ENCODE measurements around the gene ZNF428. TPM values are rescaled to one million over a fixed set of nuclear protein-coding genes. Genes with fewer than 3 reads are reported as not detected.
A peak's percentile ranks its signal among the peaks of the same experiment; 100 is the strongest.
"Not testable (repeated sequence)": the region's sequence is repeated elsewhere in the genome, so short reads cannot be mapped to it uniquely, and the experiment has no call there.

Gene ZNF428
- total and polyA plus RNA-seq, 4 donors: 66.1 to 305 (median 206) TPM

DNA sequence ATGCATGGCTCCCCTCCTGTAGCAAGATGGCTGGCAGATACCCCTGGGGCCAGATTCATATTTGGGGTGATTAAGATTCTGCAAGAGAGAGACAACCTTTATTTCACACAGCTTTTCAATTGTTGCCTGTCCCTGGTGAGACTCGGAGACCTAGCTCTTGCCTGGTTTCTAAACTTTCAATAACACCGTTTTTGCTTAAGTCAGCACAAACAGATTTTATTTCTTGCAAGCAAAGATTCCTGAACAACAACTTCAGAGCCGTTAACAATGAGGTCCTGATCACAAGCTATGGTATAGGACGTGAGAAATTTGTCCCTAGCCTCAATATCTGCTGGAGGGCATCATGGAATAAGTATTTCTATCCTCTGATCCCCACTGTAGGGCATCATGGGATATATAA is 23.1 kb upstream of the ZNF428 start:
- Histone ChIP-seq H3K4me3 (ENCODE audit: low read depth, low read length) (no peak overlapping the region), H3K4me1 (ENCODE audit: control insufficient read depth, insufficient read depth, low read length) (peaks cover 23% of the 10 kb centered on the region), H3K9me3 (ENCODE audit: control insufficient read depth, insufficient read depth, low read length) (no peaks in the 10 kb centered on the region), H3K36me3 (ENCODE audit: control insufficient read depth, insufficient read depth, low read length) (no peaks in the 10 kb centered on the region), H3K27me3 (ENCODE audit: control insufficient read depth, insufficient read depth, low read length) (no peaks in the 10 kb centered on the region), H3K27ac (ENCODE audit: low read depth, low read length) (no peak overlapping the region)
- DNase-seq (ENCODE audit: low read depth in 4 of 6, low spot score in 6 of 6): no peak
- WGBS (ENCODE audit: insufficient coverage): 80% methylated on average over 1 of the region's 4 CpGs

DNA sequence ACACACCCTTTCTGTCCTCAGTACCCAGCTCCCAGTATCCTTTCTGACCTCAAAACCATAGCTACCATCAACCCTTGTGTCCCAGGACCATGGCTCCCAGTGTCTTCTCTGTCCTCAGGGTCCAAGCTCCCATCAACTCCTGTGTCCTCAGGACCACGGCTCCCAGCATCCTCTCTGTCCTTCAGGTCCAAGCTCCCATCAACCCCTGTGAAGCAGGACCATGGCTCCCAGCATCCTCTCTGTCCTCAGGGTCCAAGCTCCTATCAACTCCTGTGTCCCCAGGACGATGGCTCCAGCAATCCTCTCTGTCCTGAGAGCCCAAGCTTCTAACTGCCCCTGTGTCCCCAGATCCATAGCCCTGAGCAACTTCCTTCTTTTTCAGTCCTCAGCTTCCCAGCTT is 21.9 kb upstream of the ZNF428 start:
- Histone ChIP-seq H3K4me1 (ENCODE audit: control insufficient read depth, insufficient read depth, low read length) (peaks cover 32% of the 10 kb centered on the region), H3K4me3 (ENCODE audit: low read depth, low read length) (no peak overlapping the region), H3K36me3 (ENCODE audit: control insufficient read depth, insufficient read depth, low read length) (peaks cover 1% of the 10 kb centered on the region), H3K9me3 (ENCODE audit: control insufficient read depth, insufficient read depth, low read length) (no peaks in the 10 kb centered on the region), H3K27me3 (ENCODE audit: control insufficient read depth, insufficient read depth, low read length) (no peaks in the 10 kb centered on the region), H3K27ac (ENCODE audit: low read depth, low read length) (no peak overlapping the region)
- WGBS (ENCODE audit: insufficient coverage): 80% methylated on average over 2 of the region's 2 CpGs
- no peak for DNase-seq (ENCODE audit: low read depth in 4 of 6, low spot score in 6 of 6)

DNA sequence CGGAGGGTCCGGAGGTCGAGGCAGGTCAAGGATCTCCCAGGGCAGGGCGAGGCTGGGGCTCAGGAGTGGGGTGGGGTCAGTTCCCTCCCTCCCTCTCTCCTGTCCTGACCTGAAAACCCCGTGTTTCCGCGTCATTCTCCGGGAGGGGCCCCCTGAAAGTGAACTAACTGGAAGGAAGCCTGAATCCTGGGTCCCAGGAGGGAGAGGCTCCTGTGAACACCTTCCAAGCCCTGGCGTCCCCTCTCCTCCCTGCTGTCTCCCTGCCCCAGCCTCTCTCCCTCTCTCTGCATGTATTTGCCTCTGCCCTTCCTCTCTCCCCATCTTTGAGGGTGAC is 21.0 kb upstream of the ZNF428 start:
- H3K36me3 ChIP-seq (ENCODE audit: control insufficient read depth, insufficient read depth, low read length): peaks cover 2% of the 10 kb centered on the region
- H3K27me3 ChIP-seq (ENCODE audit: control insufficient read depth, insufficient read depth, low read length): no peaks in the 10 kb centered on the region
- peak overlapping the region; percentile 64 for H3K27ac ChIP-seq (ENCODE audit: low read depth, low read length)
- H3K4me3 ChIP-seq (ENCODE audit: low read depth, low read length): peak overlapping the region; percentile 64
- peaks cover 41% of the 10 kb centered on the region for H3K4me1 ChIP-seq (ENCODE audit: control insufficient read depth, insufficient read depth, low read length)
- 4% methylated on average over 7 of the region's 9 CpGs for WGBS (ENCODE audit: insufficient coverage)
- no peaks in the 10 kb centered on the region for H3K9me3 ChIP-seq (ENCODE audit: control insufficient read depth, insufficient read depth, low read length)
- DNase-seq (ENCODE audit: low read depth in 4 of 6, low spot score in 6 of 6): no peak

DNA sequence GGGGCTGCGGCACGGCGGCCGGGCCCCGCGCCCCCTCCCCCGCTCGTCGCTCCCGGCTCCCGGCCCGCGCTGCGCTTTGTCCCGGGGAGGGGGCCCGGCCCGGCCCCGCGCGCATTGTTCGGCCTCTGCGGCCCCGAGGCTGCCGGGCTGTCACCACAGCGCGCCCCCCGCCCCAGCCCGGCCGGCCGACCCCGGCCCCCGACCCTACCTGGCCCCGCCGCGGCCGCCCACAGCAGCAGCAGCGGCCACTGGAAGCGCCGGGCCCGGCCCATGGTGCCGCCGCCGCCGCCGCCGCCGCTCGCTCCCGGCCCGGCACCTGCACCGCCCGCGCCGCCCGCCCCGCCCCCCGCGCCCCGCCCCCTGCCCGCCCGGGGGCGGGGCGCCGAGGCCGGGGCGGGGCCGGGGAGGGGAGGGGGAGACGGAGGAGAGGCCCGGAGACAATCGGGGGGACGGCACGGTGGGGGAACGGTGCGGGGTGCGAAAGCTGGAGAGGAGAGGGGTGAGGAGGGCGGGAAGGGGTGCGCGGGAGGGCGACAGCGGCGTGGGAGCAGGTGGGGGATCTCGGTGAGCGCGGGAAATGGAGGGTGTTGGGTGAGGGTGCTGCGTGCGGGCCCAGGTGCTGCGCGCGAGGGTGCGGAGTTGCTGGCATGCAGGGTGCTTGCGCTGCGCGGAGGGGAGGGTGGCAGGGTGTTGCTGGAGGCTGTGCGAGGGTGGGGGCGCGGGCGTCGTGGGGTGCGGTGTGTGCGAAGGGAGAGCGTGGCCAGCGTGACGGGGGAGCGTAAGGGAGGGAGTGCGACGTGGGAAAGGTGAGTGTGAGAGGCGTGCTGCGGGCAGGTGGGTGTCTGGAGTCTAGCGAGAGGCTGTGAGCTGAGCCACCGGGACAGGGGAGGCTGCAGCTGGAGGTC is 20.3 kb upstream of the ZNF428 start, which contains the start of gene CADM4:
TSS of gene CADM4 (minus strand) at position 332 of the 905 bp plus-strand sequence. CDS start at position 272, 60 bp downstream.
- Histone ChIP-seq H3K4me3 (ENCODE audit: low read depth, low read length) (peak within 1 kb of the TSS; percentile 64), H3K27ac (ENCODE audit: low read depth, low read length) (peak within 1 kb of the TSS; percentile 76), H3K9me3 (ENCODE audit: control insufficient read depth, insufficient read depth, low read length) (no peaks in the 10 kb centered on the region), H3K4me1 (ENCODE audit: control insufficient read depth, insufficient read depth, low read length) (peaks cover 47% of the 10 kb centered on the region), H3K27me3 (ENCODE audit: control insufficient read depth, insufficient read depth, low read length) (no peaks in the 10 kb centered on the region), H3K36me3 (ENCODE audit: control insufficient read depth, insufficient read depth, low read length) (peaks cover 2% of the 10 kb centered on the region)
- DNase-seq (ENCODE audit: low read depth in 4 of 6, low spot score in 6 of 6): peak in 3 of 6 donors; percentile 43 to 81 (median 79)
- WGBS (ENCODE audit: insufficient coverage): 0% methylated on average over 109 of the region's 110 CpGs

DNA sequence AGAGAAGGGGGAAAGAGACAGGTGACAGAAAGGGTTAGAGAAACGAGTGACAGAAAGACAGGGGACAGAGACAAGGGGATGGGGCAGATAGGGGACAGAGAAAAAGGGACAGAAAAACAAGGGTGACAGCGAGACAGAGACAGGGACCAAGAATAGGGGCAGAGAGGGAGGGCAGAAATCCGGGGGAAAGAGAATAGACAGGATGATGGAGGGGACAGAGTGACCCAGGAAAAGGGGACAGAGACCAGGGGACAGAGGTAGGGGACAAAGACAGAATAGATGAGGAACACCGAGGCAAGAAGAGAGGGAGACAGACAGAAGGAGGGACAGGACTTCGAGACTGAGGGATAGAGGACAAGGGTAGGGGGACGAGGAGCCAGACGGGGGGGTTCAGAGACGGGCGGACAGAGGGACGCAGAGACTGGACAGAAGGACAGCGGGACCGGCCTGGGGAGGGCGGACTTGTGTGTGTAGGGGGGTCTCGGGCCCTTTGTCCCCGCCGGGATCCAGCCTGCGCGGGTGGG is 19.6 kb upstream of the ZNF428 start:
- Histone ChIP-seq H3K4me3 (ENCODE audit: low read depth, low read length) (peak overlapping the region; percentile 54), H3K36me3 (ENCODE audit: control insufficient read depth, insufficient read depth, low read length) (peaks cover 2% of the 10 kb centered on the region), H3K9me3 (ENCODE audit: control insufficient read depth, insufficient read depth, low read length) (no peaks in the 10 kb centered on the region), H3K27ac (ENCODE audit: low read depth, low read length) (peak overlapping the region; percentile 76), H3K4me1 (ENCODE audit: control insufficient read depth, insufficient read depth, low read length) (peaks cover 54% of the 10 kb centered on the region), H3K27me3 (ENCODE audit: control insufficient read depth, insufficient read depth, low read length) (no peaks in the 10 kb centered on the region)
- WGBS (ENCODE audit: insufficient coverage): 2% methylated on average over 18 of the region's 18 CpGs
- peak in 2 of 6 donors; percentile 18 to 25 for DNase-seq (ENCODE audit: low read depth in 4 of 6, low spot score in 6 of 6)

DNA sequence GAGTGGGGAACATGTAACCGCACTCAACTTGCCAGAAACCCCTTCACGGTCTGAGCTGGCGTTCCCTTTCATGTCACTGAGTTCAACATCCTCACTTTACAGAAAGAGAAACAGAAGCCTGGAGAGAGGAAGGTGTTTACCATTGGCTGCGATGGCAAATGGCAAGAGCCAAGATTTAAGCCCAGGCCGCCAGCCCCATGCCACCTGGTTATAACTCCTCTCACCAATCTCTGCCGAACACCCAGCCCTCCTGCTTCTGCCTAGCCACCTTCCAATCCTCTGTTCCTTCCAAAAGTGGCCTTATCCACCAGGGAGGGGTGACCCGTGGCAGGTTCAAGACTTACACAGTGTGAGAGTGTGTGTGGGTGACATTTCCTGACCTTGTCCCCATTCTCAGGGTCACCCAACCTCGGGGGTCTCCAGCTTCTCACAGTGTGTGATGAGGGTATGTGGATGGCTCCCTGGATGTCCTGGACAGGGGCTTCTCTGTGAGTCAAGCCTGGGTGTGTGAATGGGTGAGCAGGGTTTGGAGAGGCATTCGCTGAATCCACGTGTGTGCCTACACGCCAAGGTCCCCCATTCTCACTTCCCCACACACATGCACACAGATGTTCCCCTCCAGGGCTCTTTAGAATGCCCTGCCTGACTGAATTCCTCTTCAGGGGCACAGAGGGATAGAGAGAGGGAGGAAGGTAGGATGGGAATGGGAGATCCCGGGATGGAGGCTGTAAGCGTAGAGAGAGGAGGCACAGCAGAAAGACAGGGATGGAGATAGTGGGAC is 19.0 kb upstream of the ZNF428 start:
- H3K4me3 ChIP-seq (ENCODE audit: low read depth, low read length): peak overlapping the region; percentile 54
- peaks cover 2% of the 10 kb centered on the region for H3K36me3 ChIP-seq (ENCODE audit: control insufficient read depth, insufficient read depth, low read length)
- WGBS (ENCODE audit: insufficient coverage): 9% methylated on average over 2 of the region's 13 CpGs
- no peaks in the 10 kb centered on the region for H3K9me3 ChIP-seq (ENCODE audit: control insufficient read depth, insufficient read depth, low read length)
- H3K27me3 ChIP-seq (ENCODE audit: control insufficient read depth, insufficient read depth, low read length): no peaks in the 10 kb centered on the region
- peak overlapping the region; percentile 76 for H3K27ac ChIP-seq (ENCODE audit: low read depth, low read length)
- DNase-seq (ENCODE audit: low read depth in 4 of 6, low spot score in 6 of 6): peak in 2 of 6 donors; percentile 28 to 43
- H3K4me1 ChIP-seq (ENCODE audit: control insufficient read depth, insufficient read depth, low read length): peaks cover 60% of the 10 kb centered on the region

DNA sequence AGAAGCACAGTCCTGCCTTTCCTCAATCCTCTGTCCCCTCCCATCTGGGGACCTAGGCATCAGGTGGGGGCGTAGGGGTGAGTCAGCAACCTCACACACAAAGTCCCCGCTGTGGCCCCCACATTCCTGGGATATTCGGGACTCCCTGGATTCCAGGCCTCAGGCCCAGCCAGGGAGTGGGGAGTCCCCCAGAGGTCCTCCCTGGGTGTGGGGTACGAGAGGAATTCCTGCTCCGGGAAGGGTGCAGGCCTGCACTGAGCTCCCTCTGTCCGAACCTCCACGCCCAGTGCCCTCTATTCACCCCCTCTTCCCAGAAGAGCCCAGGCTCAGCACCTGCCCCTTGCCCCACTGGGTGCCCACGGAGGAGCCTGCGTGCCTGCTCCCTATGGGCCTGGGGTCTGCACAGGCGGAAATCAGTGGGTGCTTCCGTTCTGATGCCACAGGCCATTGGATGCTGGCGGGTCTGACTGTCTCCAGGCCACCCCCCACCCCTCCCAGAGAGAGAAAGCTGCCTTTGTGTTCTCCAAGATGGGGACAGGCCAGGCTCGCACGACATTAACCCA is 16.8 kb upstream of the ZNF428 start:
- peaks cover 65% of the 10 kb centered on the region for H3K4me1 ChIP-seq (ENCODE audit: control insufficient read depth, insufficient read depth, low read length)
- no peaks in the 10 kb centered on the region for H3K27me3 ChIP-seq (ENCODE audit: control insufficient read depth, insufficient read depth, low read length)
- peak in 2 of 6 donors; percentile 31 to 67 for DNase-seq (ENCODE audit: low read depth in 4 of 6, low spot score in 6 of 6)
- H3K4me3 ChIP-seq (ENCODE audit: low read depth, low read length): peak overlapping the region; percentile 31
- H3K36me3 ChIP-seq (ENCODE audit: control insufficient read depth, insufficient read depth, low read length): peaks cover 2% of the 10 kb centered on the region
- 49% methylated on average over 5 of the region's 14 CpGs for WGBS (ENCODE audit: insufficient coverage)
- no peaks in the 10 kb centered on the region for H3K9me3 ChIP-seq (ENCODE audit: control insufficient read depth, insufficient read depth, low read length)
- H3K27ac ChIP-seq (ENCODE audit: low read depth, low read length): peak overlapping the region; percentile 97

DNA sequence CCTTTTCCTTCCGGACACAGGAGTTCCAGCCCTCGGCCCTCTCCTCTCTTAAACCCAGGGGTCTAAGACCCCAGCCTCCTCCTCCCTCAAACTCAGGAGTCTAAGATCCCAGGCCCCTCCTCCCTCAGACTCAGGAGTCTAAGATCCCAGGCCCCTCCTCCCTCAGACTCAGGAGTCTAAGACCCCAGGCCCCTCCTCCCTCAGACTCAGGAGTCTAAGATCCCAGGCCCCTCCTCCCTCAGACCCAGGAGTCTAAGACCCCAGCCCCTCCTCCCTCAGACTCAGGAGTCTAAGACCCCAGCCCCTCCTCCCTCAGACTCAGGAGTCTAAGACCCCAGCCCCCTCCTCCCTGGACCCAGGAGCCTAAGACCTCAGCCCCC is 16.1 kb upstream of the ZNF428 start:
- not testable (repeated sequence) for DNase-seq (ENCODE audit: low read depth in 4 of 6, low spot score in 6 of 6)
- WGBS (ENCODE audit: insufficient coverage): 0% methylated on average over 1 of the region's 2 CpGs
- H3K27ac ChIP-seq (ENCODE audit: low read depth, low read length): peak overlapping the region; percentile 97

DNA sequence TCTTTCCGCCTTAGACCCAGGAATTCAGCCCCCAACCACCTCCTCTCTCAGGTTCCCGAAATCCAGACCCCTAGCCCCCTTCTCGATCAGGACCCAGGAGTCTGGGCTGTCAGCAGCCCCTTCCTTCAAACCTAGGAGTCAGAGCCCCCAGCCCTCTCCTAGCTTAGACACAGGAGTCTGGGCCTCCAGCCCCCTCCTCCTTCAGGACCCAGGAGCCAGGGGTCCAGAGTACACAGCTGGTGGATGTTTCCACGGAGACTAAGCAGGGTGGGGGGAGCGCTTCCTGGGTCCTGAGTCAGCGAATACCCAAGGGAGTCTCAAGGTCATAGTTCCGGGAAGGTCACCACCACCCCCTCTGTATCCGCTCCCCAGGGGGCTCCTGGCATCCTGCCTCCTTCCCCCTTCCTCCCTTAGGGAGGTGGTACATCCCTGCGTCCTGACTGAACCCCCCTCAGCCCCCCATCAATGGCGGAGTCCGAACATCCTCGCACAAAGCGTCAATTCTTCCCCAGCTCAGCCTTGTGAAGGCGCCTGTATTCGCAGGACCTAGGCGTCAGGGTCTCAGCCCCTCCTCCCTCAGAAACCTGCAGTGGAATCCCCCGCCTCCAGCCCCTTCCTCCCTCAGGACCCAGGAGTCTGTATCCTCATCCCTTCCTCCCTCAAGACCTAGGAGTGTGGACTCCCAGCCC is 15.6 kb upstream of the ZNF428 start:
- WGBS (ENCODE audit: insufficient coverage): 5% methylated on average over 17 of the region's 17 CpGs
- no peaks in the 10 kb centered on the region for H3K27me3 ChIP-seq (ENCODE audit: control insufficient read depth, insufficient read depth, low read length)
- DNase-seq (ENCODE audit: low read depth in 4 of 6, low spot score in 6 of 6): peak in 5 of 6 donors; percentile 61 to 91 (median 73)
- H3K27ac ChIP-seq (ENCODE audit: low read depth, low read length): peak overlapping the region; percentile 97
- H3K4me1 ChIP-seq (ENCODE audit: control insufficient read depth, insufficient read depth, low read length): peaks cover 57% of the 10 kb centered on the region
- H3K4me3 ChIP-seq (ENCODE audit: low read depth, low read length): peak overlapping the region; percentile 66
- H3K9me3 ChIP-seq (ENCODE audit: control insufficient read depth, insufficient read depth, low read length): no peaks in the 10 kb centered on the region
- peaks cover 2% of the 10 kb centered on the region for H3K36me3 ChIP-seq (ENCODE audit: control insufficient read depth, insufficient read depth, low read length)

More for the DNA sequence above, 16.1 kb upstream of the ZNF428 start:
- not testable (repeated sequence) for H3K36me3 ChIP-seq (ENCODE audit: control insufficient read depth, insufficient read depth, low read length); H3K9me3 ChIP-seq (ENCODE audit: control insufficient read depth, insufficient read depth, low read length); H3K27me3 ChIP-seq (ENCODE audit: control insufficient read depth, insufficient read depth, low read length)
- H3K4me3 ChIP-seq (ENCODE audit: low read depth, low read length): peak overlapping the region; percentile 66
- H3K4me1 ChIP-seq (ENCODE audit: control insufficient read depth, insufficient read depth, low read length): peaks cover 62% of the 10 kb centered on the region
